CD4-positive, alpha-beta T cell treated with Interleukin-1 beta for 1 hour (primary cell): ENCODE data around the gene CNIH3.

Source experiments
- DNase-seq, 2 donors: peaks; one replicate each; pipeline ENCODE4 v3.0.0-alpha.2; 2020 to 2022

The CNIH3 gene

GRCh38 chr1:224616756-224617409 lies 766 bp downstream of the CNIH3 start:
- no peak for DNase-seq

DNA sequence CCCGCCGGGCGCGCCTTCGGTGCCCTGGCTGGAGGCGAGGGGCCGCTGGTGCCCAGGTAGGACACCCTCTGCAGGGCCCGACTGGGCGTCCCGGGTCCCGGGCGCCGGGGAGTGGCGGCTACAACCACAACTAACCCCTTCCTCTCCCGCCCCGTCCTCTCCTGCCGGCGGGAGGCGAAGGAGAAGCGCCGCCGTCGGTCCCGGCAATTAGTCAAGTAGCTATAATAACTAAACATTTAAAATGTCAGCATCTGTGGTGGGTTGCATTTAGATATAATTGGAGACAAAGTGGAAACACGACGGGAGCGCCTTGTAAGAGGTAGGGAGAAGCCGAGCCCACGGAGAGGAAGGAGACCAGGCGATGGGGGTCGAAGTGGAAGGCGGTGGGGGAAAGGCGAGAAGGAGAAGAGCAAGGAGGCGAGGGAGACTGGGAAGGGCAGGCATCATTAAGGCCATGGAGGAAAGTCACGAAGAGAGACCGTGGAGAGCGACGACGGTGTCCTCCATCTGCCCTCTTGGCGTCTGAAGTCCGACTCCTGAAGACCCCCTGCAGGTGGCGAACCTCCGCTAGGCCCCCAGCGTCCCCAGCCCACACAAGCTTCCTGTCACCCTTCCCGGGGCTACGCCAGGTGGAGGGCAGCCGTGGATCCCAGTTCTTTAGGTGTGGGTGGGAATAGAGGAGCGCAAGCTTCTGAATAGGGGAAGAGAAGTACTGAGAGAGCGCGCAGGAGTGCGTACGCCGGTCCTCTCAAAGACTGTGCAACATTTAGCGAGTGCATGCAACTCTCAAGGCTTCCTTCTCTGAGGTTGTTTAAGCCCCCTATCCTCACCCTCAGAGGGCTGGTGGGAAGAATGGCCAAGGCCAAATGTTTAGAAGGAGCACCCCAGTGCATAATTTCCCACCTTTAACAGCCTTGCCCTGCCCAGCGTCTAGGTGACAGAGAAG lies 1.6 kb downstream of the CNIH3 start:
- no peak for DNase-seq

- DNase-seq: no peak
Measured at GRCh38 chr1:224619209-224619608, 3.1 kb downstream of the CNIH3 start.

GRCh38 chr1:224620105-224620504 lies 4.0 kb downstream of the CNIH3 start:
- DNase-seq: no peak

DNA sequence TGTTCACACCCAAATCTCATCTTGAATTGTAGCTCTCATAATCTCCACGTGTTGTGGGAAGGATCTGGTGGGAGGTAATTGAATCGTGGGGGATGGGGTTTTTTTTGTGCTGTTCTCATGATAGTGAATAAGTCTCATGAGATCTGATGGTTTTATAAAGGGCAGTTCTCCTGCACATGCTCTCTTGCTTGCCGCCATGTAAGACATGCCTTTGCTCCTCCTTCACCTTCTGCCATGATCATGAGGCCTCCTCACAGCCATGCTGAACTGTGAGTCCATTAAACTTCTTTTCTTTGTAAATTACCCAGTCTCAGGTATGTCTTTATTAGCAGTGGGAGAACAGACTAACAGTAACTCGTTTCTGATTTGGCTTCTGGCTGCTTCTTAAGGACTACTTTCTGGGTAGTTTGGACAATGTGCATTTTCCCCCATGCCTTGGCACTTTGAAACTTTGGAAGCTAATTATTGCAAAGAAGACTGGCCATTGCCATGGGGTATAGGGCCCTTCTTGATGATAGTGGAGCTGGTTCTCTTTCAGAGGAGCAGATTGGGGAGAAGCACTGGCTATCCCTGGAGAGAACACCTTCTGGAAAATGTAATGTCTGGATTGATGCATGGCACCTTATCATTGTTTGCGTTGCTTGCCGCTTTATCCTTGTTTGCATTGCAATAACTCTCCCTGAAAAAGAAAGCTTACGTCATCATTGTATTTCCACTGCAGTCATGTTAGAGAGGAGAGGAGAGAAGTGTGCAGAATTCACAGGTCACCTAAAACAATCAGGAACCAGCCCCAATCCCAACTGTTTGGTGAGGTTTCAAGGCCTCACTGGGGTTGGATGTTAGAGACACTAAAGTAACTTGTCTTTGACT lies 5.9 kb downstream of the CNIH3 start:
- no peak for DNase-seq

- DNase-seq: no peak
Measured at GRCh38 chr1:224622831-224623230, 6.7 kb downstream of the CNIH3 start.

DNA sequence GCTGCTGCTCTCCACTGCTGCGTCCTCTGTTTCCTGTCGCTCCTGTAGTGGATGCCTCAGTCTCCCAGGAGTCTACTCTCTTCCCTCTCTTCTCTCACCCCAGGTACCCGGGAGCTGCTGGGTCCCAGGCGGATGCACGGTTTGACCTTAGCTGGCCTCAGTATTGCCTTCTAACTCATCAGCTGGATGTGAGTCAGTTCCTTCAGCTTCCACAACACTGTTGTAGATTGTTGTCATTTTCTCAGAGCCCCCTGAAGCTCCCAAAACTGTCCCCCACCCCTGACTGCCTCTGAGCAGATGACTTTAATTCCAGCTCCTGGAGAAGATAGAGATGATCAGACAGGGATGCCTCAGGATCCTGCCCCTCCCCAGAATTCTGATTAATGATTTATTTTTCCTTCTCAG lies 7.2 kb downstream of the CNIH3 start:
- DNase-seq: peak in 1 of 2 donors; percentile 16

- peak; percentile 83 to 88 for DNase-seq
Measured at GRCh38 chr1:224623743-224624333, 7.7 kb downstream of the CNIH3 start.

DNA sequence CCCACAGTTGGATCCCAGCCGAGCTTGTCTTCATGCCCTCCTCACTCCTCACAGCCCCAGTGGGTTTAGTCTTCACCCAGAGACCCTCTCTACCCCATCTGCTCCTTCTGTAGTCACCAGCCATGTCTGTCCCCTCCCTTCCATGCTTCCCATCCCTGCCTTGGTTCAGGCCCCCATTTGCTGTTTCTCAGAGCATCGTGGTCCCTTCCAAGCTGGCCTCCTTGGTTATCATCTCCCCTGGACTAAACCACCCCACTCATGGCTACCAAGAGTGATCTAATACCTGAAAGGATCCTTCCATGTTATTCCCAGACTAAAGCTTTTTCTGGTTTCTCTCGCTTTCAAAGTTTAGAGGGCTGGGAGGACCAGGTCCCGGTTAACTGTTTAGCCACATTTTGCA lies 8.3 kb downstream of the CNIH3 start:
- DNase-seq: no peak

DNA sequence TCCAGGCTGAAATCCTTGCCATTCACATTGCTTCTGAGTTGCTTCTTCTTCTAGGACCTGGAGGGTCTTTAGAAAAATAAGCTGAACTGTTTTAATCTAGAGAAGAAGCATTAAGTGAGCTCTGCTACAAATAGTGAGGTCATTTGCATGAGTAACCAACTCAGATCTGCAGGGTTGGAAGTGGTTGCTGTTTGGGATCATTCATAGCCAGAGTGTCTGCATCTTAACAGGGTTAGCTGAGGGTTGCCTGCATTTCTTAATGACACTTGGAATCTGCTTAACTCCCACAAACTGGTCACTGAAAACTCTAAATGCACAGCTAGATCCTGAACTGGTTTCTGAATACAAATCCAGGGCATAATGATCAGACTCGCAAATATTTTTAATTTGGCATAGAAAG lies 9.9 kb downstream of the CNIH3 start:
- no peak for DNase-seq

DNA sequence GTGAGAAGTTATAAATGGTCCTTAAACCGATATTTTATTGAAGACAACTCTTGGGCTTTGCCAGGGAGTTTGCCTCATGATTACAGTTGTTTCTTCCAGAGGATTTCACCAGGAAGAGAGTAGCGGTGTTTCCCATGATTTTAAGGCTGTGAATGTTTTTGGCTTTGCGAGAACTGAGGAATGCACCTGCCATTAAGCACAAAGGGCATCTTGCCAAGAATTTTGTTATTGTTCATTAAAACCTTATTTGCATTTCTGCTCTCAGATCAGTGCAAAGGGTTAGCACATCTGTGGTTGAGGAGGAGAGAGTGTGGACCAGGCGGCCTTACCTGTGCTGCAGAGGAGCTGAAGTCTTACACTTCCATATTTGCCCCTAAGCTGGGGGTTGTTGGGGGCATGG lies 13.8 kb downstream of the CNIH3 start:
- no peak for DNase-seq

DNA sequence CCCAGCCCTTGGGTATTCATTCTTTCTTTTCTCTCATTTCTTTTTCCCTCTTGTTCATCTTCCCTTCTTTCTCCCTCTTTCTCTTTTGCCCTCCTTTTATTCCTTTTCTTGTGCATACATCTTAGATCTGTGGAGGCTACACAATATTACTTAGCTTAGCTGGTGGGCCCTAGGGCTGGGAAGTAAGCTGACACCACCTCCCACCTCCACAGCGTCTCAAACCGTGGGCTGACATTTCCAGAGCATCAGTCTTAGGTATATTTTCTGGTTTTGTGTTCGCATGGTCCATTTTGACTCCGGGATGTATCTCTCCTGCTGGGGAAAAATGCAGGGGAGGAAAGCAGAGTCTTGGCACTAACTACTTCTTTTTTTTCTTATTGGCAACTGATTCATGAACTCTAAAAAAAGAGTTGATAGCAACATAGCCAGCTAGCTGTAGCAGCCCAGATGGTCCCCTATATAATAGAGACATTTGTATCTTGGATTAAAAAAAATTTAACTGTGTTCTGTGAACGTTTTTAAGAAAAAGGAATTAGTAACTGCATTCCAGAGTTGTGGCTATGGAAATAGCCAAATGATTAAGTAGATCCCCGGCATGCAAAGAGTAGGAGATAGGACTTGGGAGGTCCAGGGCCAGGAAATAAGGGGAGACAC lies 15.5 kb downstream of the CNIH3 start:
- DNase-seq: no peak

GRCh38 chr1:224632381-224632871 lies 16.3 kb downstream of the CNIH3 start:
- no peak for DNase-seq

GRCh38 chr1:224632921-224633321 lies 16.8 kb downstream of the CNIH3 start:
- DNase-seq: no peak

DNA sequence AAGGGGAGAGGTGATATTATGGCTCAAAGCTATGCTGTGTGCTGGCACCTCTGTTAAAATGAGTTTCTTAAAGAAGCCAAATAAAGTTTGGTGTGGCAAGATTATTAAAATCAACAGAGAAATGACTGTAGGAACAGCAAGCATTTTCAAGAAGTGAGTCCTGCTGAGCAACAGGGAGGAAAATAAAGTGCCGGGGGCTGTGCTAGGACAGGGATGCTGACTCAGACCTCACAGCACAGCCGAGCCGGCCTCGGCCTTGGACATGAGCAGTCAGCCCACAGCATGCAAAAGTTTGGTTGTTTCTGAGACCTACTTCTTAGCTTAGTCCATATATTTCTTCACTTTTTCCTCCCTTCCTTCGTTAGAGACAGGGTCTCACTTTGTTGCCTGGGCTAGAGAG lies 19.2 kb downstream of the CNIH3 start:
- no peak for DNase-seq

DNA sequence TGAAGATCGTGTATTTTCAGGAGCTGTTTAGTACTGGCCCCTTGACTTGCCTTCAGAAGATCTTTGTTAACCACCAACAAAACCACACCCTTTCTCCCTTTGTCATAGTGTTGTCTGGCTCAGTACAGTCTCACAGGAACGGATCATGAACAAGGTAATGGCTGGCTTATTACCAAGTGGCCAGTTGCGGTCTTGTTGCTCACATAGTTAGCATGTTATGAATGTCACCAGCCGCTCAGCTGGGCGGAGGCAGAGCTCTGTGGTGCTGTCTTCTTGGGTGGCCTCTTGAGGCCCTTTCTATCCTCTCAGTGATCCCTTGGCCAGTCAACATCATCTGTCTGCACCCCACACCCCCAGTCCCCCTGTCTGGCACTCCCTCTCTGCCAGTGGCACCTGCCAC lies 21.4 kb downstream of the CNIH3 start:
- DNase-seq: no peak

GRCh38 chr1:224637936-224638335 lies 21.8 kb downstream of the CNIH3 start:
- no peak for DNase-seq

DNA sequence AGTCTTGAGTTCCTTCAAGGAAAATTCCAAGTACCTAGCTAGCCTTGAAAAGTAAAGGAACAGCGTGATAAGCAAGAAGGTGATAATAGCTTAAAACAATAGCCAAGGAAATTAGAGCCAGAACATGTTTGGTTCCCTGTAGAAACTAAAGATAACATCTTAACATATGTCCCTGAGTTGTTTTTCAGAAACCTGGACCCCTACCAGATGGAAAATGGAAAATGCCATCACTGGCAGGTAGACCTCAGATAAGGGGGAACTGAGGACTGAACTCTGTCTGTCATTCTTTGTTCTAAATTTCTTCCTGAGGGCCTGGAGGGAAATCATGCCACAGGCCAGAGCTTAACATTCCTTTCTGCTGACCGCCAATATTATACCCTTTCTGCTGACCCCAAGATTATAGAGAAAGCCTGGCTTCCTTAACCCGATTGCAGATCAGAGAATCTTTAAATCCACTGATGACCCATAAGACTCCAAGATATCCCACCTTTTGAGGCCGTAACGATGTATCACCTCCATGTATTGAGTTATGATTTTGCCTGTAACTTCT lies 23.4 kb downstream of the CNIH3 start:
- no peak for DNase-seq

DNA sequence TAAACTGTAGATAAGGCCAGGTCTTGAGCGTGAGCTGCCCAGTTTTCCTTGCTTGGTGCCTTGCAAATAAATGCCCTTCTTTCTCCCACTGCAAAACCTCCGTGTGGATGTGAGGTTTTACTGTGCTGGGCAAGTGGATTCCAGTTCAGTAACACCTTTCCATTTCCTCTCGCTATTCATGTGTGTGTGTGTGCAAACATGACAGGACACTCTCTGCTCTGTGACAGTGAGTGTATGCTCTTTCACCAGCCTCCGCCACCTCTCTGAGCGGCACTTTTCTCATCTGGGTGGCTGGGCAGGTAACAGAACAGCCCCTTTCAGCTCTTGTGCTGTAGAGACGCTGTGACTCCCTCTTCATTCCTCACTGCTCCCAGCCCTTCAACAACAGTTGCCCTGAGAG lies 23.9 kb downstream of the CNIH3 start:
- no peak for DNase-seq

GRCh38 chr1:224640587-224640986 lies 24.5 kb downstream of the CNIH3 start:
- DNase-seq: no peak

- no peak for DNase-seq
Measured at GRCh38 chr1:224641030-224641429, 24.9 kb downstream of the CNIH3 start.

DNA sequence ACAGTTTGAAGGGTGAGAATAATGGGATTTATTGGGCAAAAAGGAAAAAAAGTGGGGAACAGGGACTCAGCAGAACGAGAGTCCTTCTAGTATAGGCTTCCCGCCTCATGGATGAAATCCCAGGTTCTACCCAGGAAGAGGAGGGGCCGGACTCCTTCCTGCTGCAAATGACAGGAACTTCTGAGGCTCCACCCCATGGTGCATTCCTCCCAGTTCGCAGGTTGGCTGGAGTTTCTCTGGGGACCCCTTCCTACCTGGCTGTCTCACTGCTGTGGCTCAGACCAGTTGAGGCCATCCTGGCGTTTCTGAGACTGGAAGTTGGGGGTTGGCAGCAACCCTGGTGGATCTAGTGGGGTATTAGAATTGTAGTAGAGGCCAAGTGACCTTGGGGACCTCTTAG lies 27.5 kb downstream of the CNIH3 start:
- no peak for DNase-seq
